GM21526 (cell line): Measurements from ENCODE around the gene DHRS11.

Experiments
- ATAC-seq: cut with Tn5 transposase; IDR thresholded peaks from one replicate; pipeline ENCODE4 v1.9.1; 2021; ENCODE audit warnings: moderate library complexity; ENCODE audit not compliant: unreplicated experiment, low FRiP score

DHRS11 gene

DNA sequence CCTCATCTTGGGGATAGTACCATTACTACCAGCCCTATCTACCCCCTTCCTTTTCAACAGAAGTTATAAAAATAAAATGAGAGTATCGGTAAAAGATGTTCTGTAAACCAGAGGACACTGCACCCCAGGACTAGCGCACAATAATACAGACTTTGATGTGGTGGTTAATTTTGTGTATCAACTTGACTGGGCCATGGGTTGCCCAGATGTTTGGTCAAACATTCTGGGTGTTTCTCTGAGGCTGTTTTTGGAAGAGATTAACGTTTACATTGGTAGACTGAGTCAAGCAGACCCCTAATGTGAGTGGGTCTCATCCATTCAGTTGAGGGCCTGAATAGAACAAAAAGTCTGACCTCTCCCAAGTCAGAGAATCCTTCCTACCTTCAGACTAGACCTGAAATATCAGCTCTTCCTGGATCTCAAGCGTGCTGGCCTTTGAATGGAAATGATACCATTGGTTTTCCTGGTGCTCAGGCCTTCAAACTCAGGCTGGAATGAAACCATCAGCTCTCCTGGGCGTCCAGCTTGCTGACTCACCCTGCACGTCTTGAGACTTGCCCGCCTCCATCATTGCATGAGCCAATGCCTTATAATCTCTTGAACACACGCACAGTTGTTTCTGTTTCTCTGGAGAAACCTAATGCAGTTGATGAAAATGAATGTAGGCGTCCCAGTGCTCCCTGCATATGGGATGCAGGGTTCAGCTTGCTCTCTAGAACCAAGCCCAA is 19.8 kb downstream of the DHRS11 start:
- ATAC-seq = no peak

DNA sequence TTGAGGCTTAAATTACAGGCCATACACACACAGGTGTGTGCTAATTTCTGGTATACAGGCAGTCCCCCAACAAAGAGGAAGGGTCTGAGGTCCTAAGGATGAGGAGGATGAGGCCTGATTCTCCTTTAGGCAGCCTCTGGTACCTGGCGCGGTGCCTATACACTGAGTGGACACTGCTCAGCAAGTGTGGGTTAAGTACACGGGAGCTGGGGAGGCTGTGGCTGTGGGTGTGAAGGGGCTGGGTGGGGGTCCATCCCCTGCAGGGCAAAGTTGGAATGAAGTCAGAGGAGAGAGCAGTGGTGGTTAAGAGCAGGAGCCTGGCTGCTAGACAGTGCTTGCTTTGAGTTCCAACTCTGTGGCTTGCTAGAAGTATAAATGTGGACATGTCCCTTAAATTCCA is 20.6 kb downstream of the DHRS11 start:
- no peak for ATAC-seq

DNA sequence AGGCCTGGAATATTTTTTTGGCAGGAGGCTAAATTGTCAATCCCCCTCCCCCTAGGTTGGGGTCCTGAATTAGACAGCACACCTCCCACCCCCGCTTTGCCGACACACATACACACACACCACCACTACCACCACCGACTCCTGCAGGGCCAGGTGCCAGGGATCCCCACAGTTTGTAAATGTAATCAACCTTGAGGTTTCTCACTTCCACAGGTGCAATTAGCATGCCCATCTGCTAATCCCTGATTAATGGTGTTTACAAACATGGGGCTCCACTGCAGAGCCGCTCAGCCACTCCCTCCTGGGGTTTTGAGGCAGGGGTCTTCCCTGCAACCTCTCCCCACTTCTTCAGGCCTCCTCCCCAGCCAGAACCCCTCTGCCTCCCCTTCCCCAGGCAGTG is 21.5 kb downstream of the DHRS11 start:
- no peak for ATAC-seq

DNA sequence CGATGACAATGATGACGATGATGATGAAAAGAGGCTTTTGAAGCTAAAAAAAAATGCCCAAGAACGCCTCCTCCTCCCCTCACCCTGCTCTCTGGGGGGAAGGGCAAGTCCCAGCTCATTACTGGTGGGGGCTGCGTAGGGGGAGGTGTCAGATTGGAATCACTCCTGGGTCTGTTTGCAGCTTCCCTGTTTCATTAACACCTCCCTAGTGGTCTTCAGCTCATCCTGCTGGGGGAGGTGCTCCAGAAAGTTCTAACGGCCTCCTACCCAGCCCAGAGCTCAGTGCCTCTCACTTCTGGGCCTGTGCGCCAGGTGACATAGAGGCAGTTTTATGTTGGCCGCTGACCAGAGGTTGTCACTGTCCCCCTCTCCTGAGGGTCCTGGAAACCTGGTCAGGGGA is 22.4 kb downstream of the DHRS11 start:
- no peak for ATAC-seq

DNA sequence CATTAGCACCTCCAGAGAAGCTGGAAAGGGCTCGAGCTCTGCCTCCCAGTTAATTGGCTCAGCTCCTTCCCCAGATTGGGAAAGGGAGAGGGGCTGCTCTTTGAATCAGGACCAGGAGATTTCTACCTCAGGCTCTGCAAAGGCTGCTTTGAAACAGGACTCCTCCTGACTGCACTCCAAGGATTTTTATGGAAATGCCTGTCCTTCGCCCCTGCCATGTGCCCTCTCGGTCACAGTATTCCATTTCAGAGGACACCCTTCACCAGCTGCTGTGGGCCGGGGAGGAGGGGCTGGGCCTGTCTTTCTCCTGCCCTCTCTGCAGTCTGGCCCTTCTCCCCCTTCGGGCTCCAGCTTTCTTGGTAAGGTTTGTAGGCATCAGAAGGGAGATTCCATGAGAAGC is 23.3 kb downstream of the DHRS11 start:
- ATAC-seq = no peak

DNA sequence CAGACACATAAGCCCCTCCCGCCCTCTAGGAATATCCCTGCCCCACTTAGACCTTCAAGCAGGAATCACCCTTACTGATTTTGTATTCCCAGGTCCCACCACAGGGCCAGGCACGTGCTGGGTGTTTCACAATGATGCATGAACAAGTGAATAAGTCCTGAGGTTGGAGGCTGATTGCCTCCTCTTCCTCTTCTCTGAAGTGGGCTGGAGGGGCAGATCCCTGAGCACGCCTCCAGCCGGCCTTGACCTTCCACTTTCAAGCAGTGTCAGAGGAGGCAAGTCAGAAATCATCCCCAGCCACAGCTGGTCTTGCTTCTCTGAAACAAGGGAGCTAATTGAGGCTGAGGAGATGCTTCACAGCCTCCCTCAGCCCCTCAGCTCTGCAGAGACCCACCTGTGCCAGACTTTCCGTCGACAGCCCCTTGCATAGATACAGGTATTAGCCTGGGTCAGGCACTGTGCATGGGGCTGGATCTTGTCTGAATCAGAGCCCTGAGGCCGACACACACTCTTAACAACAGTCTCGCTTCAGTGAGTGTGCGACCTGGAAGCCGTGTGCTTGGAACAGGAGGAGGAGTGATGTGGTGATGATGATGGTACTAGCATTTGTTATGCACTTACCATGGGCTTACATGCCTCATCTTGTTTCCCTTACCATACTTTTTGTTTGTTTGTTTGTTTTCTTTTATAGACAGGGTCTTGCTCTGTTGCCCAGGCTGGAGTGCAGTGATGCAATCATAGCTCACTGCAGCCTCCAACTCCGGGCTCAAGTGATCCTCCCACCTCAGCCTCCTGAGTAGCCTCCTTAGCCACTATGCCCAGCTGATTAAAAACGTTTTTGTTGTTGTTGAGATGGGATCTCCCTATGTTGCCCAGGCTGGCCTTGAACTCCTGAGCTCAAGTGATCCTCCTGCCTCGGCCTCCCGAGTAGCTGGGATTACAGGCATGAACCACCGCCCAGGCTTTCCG is 24.7 kb downstream of the DHRS11 start:
- no peak for ATAC-seq

DNA sequence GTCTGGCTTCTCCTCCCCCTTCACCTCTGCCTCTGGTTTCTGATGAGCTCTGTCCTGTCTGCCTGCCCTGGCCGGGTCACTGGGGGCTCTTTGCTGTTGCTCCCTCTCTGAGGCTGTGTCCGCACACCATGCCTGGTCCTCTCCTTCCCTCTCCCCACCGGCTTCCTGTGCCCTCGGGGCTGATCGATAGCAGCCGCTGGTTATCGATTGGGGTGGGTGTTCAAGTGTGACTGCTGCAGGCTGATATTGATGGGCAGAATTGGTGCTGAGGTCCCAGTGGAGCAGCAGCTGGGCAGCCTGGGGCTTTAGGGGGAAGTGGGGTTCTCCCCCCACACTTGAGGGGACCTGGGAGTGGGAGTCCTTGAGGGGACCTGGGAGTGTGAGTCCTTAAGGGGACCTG is 26.1 kb downstream of the DHRS11 start:
- no peak for ATAC-seq

DNA sequence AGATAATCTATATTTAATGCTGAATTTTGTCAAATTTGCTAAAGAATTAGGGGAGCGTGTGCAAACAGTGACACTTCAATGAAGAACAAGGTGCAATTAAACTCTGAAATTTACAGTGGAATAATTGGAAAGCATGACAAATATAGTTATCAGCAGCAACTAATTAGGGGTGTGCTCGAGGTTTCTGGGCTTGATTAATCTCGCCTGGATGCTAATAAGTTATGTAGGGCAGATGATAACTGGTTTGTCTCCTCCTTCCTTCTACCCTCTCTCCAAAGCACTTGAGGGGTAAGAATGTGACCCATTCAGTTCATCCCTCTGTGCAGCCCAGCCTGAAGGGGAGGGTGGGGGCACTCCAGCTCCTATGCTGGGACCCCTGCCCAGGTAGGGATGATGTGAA is 31.6 kb downstream of the DHRS11 start:
- ATAC-seq = no peak

DNA sequence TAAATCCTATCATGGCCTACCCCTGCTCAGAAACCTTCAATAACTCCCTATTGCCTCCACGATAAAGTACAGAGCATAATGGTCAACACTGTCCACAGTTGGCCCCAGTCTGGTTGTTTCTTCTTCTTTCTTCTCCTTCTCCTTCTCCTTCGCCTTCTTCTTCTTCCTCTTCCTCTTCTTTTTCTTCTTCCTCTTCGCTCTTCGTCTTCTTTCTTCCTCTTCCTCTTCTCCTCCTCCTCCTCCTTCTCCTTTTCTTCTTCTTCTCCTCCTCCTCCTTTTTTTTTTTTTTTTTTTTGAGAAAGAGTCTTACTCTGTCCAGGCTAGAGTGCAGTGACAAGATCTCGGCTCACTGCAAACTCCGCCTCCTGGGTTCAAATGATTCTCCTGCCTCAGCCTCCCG is 33.5 kb downstream of the DHRS11 start:
- no peak for ATAC-seq

DNA sequence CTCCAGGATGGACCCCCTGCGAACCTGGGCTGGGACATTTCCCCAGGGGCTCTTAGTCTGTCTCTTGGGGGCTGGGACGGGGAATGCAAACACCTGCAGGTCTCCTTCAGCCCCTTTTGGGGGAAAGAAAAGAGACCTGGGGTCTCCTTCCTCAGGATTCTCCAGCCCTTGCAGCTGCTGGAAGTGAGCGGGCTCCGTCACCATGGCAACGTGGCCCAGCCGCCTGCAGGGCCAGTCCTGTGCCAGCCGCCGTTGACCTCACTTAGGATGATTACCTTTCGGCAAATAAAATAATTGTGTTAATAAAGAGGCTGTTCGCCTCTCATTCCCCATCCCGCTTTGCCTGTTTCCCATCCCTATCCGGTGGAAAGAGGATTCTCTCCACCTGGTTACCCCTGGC is 35.4 kb downstream of the DHRS11 start:
- no peak for ATAC-seq

DNA sequence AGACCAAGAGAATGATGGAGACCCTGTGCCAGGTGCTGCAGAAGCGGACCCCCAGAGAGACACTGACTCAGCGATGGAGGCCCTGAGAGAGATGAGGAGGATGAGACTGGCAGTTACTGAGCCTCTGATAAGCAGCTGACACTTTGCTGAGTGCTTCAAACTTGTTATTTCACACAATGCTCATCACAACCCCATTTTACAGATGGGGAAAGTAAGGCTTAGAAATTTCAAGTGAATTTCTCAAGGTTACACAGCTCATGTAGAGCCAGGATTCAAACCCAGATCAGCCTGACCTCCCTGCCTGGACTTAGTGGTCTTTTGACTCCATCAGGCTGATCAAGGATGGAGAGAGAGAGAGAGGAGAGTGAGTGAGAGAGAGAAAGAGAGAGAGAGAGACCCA is 36.9 kb downstream of the DHRS11 start:
- ATAC-seq = no peak

DNA sequence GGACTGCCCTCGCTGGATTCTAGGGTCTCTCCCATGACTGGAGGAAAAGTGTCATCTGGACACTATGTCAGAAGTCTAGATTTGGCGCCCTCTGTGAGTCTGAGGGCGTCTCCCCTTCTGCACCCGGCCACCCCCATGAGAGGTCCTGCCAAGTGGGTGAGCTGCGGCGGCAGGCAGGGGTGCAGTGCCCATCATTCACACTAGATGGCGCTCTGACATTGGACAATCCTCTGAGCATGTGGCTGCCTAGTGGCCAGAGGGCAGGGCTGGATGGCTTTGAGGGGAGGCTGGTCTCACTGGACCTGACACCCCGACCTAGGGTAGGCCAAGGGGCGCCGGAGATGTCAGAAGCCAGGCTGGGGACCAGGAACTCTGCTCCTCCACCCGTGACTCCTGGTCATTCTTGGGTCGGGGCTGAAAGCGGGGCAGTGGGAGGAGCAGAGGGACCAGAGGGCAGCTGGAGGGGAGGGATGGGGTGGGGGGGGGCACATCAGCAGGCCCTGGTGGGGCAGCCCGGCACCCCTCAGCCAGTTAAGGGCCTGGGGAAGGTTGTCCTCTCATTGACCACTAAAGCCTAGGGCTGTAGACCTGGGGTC is 37.7 kb downstream of the DHRS11 start:
- no peak for ATAC-seq

DNA sequence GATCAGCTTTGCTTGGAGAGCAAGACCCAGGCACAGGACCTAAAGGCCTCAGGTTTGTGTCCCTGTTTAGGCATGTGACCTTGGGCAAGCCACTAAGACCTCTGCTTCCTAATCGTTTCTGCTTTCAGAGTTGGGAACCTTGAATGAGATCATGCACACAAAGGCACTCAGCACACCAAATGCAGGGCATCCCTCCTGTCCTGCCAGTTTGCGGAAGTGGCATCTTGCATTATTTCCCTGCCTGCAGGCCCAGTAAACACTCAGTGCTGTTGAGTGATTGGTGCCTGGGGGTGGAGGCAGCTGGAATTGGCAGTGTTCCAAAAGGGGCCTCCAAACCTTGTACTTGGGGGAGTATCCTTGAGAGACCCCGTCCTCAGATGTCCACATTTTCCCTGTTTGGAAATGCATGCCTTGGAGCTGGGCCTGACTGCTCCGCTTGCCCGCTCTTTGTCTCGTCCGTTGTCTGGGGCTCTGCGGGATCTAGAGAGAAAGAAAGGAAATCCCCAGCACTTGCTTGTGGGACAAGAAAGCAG is 38.4 kb downstream of the DHRS11 start:
- no peak for ATAC-seq

DNA sequence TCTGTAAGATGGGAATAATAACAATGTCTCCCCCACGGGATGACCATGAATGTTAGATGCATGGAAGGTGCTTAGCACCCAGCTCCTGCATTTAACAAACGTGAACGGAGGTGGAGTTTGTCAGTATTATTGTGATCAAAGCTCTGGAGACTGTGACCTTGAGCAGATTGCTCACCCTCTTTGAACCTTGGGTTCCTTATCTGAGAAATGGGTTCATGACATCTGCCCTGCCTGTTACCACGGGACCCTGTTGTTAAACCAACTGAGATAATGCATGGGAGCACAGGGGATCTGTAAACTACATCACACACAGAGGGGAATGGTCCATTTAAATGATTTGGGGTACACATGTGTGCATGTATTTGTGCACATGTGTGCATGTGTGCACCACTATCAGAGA is 39.3 kb downstream of the DHRS11 start:
- no peak for ATAC-seq

DNA sequence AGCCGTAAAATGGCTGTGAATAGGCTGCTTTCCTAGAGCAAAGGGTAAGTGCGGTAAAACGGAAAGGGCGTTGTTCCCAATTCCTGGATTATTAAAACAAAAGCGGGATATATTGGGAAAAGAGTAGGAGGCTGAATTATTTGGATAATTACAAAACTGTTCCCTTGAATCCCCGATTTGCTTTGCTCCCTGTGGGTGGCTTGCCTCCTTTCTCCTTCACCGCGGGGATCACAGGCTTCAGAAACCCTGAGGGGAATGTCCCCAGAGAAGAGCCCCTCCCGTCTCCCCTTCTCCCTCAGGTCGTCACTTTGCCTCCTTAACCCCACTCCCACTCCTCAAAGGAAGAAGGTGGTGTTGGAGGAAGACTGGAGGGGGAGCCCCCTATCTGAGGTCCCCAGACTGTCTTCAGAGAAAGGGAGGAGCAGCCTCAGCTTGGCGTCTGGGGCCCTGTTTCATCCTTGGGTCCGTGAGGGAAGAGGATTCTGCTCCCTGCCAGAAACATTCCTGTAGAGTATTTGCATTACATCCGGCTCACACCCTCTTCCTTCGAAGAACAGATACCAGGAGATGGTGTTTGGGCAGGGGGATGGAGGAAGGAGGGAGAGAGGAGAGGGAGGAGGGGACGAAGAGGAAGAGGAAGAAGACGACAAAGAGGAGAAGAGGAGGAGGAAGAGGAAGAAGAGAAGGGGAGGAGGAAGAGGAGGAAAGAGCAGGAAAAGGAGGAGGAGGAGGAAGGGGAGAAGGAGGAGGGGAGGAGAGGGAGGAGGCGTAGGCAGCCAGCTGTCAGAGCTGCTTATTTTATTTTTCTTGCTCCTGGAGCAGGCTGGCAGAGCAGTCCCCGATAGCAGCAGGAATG is 41.5 kb downstream of the DHRS11 start:
- ATAC-seq = no peak

DNA sequence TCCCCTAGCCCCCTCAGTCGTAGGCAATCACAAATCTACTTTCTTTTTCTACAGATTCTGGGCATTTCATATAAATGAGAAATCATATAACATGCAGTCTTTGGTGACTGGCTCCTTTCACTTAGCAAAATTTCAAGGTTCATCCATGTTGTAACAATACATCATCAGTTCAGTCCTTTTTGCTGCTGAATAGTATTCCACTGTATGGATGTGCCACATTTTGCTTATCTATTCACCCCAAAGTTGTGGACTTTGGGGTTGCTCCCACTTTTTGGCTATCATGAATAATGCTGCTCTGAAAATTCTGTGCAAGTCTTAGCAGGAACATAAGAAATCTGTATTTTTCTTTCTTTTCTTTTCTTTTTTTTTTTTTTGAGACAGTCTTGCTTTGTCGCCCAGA is 48.7 kb downstream of the DHRS11 start:
- ATAC-seq = no peak

DNA sequence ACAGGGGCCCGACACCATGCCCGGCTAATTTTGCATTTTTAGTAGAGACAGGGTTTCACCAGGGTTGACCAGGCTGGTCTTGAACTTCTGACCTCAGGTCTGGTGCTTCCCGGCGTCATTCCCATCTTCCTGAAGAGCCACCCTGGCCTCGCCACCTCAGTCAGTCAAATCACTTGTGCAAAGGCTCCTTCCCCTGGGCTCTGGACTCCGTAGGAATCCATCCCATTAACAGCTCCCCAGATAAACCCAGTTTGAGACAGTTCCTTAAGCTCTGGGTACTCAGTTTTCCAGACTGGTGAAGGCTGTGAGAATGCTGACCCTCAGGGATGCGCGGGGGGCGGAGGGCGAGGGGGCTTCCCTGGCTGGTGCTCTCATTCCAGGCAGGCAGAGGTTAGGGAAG is 49.2 kb downstream of the DHRS11 start:
- ATAC-seq = no peak

DNA sequence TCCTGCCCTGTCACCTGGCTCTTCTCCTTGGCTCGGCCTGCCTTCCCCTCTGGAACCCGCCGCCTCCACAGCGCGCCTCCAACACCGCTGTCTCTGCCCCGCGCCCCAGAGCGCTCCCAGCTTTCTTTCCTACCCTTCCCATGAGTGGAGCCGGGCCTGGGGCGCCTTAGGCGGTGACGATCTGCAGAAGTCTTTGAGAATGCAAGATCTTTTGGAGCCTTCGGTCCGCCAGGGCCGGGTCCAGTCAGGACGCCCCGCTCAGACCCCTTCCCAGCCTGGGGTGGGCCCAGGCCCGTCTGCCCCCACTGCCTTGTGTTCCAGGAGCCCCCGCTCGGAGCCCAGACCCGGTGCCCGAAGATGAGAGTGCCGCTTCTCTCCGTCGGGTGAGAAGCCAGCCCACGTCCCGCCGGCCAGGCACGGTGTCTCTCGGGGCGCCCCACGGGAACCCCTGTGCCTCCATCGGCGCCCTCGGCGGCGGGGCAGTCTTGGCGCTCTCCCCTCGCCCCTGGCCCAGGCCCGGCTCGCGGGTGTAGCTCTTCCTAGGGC is 49.7 kb downstream of the DHRS11 start:
- no peak for ATAC-seq

DNA sequence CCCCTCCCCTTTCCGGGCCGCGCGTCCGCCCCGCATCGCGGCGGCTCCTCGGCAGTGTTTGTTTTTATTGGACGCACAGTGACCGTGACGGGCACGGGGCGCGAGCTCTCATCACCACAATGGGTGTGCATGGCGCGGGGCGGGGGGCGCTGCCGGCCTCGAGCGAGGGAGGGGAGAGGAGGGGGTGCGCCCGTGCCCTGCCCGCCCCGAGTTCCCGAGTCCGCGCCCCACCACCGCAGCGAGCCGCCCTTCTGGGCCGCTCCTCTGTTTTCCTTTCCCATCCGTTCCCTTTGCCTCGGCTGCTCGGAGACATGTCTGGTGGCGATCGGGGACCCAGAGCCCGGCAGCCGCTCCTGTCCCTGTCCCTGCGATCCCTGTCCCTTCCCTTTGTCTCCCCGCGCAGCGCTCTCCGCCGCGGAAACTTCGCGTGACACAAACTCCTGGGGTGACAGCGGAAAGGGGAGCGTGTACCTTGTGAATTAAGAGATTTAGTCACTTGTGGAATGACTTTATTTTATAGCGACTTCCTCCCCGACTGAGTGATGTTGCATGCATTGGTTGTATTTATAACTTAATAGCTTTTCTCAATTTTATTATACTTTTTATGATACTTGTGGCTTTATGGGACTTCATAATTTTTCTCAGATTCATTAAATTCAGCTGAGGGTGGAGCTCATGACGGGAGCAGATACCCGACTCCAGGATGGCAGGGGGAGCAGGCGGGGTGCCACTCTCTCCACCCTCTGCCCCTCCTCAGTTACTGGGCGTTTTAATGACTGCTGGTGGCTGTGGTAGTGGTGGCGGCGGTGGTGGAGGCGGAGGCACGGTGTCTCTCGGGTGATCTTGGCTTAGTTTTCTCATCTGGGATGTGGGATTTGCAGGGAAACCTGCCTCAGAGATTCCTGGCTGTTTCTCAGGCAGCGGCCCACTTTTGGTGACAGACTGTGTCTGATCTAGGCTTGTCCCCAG is 50.5 kb downstream of the DHRS11 start:
- no peak for ATAC-seq
